SK-N-MC (cell line): ENCODE measurements around the gene SELP.

Experiments used
- FOXP2 ChIP-seq: optimal IDR thresholded peaks from 2 replicates; pipeline ENCODE3; 2011; ENCODE audit warnings: mild to moderate bottlenecking, moderate library complexity; ENCODE audit not compliant: insufficient read depth; ENCODE audit errors: extremely low read length, control extremely low read depth
- POLR2AphosphoS5 ChIP-seq: IDR thresholded peaks from 2 replicates; pipeline ENCODE4 v1.6.1; 2012; ENCODE audit warnings: mild to moderate bottlenecking, low read depth, low read length, borderline replicate concordance

DNA sequence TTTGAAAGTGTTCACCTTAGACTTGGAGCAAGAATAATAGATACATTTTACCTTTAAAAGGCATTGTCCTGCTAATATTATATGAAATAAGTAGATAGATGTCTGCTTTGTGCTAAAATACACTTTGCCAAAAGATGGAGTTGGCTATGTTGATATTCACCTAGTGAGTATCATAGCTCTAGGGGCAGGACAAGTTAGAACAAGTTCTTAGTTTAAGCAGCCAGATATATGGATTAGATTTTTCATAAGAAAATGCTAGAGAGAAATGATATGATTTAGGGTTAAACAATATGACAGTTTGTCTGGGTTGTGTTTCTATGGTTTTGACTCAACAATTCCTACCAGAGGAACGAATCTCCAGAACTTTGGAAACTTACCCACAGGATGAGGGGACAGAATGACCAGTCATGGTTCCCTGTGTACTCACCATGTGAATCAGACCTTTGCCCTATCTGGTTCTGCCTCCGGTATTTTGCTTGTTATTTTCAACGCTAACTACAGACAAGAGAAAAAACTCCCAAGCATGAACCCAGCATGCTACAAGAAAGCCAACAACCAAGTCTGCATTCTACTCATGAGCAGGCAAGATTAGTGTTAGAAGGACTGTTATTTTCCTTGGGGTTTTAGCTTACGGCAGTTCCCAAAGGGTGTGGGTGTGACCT is 45.3 kb downstream of the SELP start:
- TF ChIP-seq POLR2AphosphoS5: no peak
- no peak for TF ChIP-seq FOXP2
